NT2/D1 (cell line): ENCODE data around the gene KIF19.

Source experiments
- DNase-seq: peaks from one replicate; pipeline ENCODE4 v3.0.0-alpha.2; 2011; ENCODE audit warnings: low read depth, low spot score
- H3K27me3 ChIP-seq: 2 replicates; pipeline ENCODE4 v1.6.0; 2011; ENCODE audit warnings: mild to moderate bottlenecking; ENCODE audit not compliant: insufficient read length, insufficient read depth
- H3K36me3 ChIP-seq: 2 replicates; pipeline ENCODE4 v1.6.1; 2011; ENCODE audit warnings: mild to moderate bottlenecking, low read length, mixed read lengths; ENCODE audit not compliant: insufficient read depth, insufficient read length
- H3K4me1 ChIP-seq: 2 replicates; pipeline ENCODE4 v1.5.1; 2011; ENCODE audit not compliant: insufficient read depth, insufficient read length
- H3K4me3 ChIP-seq: 2 replicates; pipeline ENCODE4 v1.5.1; 2011; ENCODE audit warnings: low read depth; ENCODE audit not compliant: insufficient read length
- H3K9ac ChIP-seq: 2 replicates; pipeline ENCODE4 v1.6.0; 2011; ENCODE audit warnings: low read depth; ENCODE audit not compliant: insufficient read length
- H3K9me3 ChIP-seq: 2 replicates; pipeline ENCODE4 v1.5.1; 2011; ENCODE audit warnings: mild to moderate bottlenecking, low read length; ENCODE audit not compliant: insufficient read depth
- SUZ12 ChIP-seq: IDR thresholded peaks from 2 replicates; pipeline ENCODE4 v1.6.1; 2011; ENCODE audit not compliant: insufficient read length, insufficient read depth; ENCODE audit errors: extremely low read depth
- YY1 ChIP-seq: IDR thresholded peaks from 2 replicates; pipeline ENCODE4 v1.6.1; 2011; ENCODE audit not compliant: insufficient read length, insufficient read depth
- ZNF274 ChIP-seq: IDR thresholded peaks from 2 replicates; pipeline ENCODE4 v1.6.1; 2011; ENCODE audit warnings: mild to moderate bottlenecking, low read depth, low read length

Gene KIF19

DNA sequence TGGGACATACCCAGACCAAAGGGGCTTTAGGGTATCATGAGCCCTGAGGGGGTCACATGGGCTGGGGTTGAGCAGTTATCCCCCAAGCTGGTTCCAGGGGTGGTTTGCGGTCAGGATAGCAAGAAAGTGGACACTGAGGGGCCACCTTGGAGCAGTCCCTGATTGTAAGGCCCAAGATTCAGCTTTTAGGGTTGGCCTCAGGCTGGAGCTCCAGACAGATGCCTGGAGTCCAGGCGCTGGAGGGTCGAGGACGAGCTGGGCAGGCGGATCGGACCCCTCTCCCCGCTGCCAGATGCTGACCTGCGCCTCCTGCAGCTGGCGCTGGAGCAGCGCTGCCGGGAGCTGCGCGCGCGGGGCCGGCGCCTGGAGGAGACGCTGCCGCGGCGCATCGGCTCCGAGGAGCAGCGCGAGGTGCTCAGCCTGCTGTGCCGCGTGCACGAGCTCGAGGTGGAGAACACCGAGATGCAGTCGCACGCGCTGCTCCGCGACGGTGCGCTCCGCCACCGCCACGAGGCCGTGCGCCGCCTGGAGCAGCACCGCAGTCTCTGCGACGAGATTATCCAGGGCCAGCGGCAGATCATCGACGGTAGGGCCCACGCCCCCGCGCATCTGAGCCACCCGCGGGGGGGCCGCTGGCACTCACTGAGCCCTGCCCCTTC is 25.7 kb downstream of the KIF19 start:
- peak overlapping the region; percentile 33 for H3K4me3 ChIP-seq
- H3K4me1 ChIP-seq: peaks cover 8% of the 10 kb centered on the region
- H3K9ac ChIP-seq: peak overlapping the region; percentile 51
- peak; percentile 30 for DNase-seq
- peaks cover 80% of the 10 kb centered on the region for H3K27me3 ChIP-seq
- no peaks in the 10 kb centered on the region for H3K36me3 ChIP-seq
- peak; percentile 78 for TF ChIP-seq SUZ12
- TF ChIP-seq YY1: no peak
- H3K9me3 ChIP-seq: no peaks in the 10 kb centered on the region

DNA sequence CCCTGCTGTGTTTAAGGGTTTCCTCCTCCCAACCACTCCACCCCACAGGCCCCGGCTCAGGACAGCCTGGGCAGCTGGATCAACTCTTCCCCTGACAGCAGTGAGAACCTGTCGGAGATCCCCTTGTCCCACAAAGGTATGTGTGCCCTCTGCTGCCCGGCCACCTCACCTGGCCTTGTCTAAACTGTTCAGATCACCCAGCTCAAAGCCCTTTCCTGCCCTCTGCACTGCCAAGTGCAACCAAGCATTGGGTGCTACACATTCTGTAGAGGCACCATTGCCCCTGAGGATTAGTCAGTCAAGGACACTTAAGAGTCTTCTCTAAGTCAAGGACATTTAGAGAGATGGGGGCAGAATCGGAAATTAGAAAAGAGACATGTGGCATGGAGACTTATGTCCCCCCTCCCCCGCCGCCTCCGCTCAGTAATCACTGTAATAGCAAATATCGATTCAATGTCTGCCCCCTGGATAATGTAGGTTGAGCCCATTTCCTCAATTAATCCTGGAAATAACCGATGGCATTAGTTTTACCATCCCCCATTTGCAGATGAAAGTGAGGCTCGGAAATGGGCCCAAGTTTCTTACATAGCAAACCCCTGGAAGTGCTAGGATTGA is 27.5 kb downstream of the KIF19 start:
- Histone ChIP-seq H3K9me3 (peaks cover 1% of the 10 kb centered on the region; the same call in 1 of the 2 replicates), H3K27me3 (peaks cover 95% of the 10 kb centered on the region), H3K4me1 (peaks cover 13% of the 10 kb centered on the region), H3K9ac (no peak overlapping the region), H3K4me3 (no peak overlapping the region), H3K36me3 (no peaks in the 10 kb centered on the region)
- DNase-seq: no peak
- TF ChIP-seq ZNF274 (no peak), YY1 (no peak), SUZ12 (no peak)

DNA sequence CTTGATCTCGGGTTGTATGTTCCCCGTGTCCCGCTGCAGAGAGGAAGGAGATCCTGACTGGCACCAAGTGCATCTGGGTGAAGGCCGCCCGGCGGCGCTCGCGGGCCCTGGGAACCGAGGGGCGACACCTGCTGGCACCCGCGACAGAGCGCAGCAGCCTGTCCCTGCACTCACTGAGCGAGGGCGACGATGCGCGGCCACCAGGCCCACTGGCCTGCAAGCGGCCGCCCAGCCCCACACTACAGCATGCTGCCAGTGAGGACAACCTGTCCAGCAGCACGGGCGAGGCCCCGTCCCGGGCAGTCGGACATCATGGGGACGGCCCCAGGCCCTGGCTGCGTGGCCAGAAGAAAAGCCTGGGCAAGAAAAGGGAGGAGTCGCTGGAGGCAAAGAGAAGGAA is 28.1 kb downstream of the KIF19 start:
- Histone ChIP-seq H3K27me3 (peaks cover 93% of the 10 kb centered on the region), H3K36me3 (no peaks in the 10 kb centered on the region), H3K4me1 (peaks cover 13% of the 10 kb centered on the region), H3K9ac (no peak overlapping the region), H3K9me3 (peaks cover 4% of the 10 kb centered on the region; the same call in 1 of the 2 replicates), H3K4me3 (no peak overlapping the region)
- DNase-seq: peak; percentile 30
- TF ChIP-seq ZNF274 (no peak), YY1 (no peak), SUZ12 (no peak)

DNA sequence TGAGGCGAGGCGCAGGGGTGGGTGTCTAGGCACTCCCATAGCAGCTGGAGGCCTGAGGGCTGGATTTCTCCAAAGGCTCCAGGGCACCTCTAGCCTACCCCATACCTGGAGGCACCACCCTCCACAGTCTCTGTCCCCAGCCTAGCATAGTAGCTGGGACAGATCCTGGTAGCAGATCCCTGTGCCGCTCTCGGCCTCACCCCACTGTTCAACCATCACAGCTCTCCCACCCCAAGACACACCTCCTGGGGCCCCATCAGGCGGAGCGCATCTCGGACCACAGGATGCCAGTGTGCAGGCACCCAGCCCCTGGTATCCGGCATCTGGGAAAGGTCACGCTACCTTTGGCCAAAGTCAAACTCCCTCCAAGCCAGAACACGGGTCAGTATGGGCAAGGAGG is 28.5 kb downstream of the KIF19 start:
- TF ChIP-seq SUZ12: no peak
- no peak for TF ChIP-seq YY1
- TF ChIP-seq ZNF274: no peak
- peaks cover 89% of the 10 kb centered on the region for H3K27me3 ChIP-seq
- H3K9me3 ChIP-seq: peaks cover 4% of the 10 kb centered on the region; the same call in 1 of the 2 replicates

DNA sequence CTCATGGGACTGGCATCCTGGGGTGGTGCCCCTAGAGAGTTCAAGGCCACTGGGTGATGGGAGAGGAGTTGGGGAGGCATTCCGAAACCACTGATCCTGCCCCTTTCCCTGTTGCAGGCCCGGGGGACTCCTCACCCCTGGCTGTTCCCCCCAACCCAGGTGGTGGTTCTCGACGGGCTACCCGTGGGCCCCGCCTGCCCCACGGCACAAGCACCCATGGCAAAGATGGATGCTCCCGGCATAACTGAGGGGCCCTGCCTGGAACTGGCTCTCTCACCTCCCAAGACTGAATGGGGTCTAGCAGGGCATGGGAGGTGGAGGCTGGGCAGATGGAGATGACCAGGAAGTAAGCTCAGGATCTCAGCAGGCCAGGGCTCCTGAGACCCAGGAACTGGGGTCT is 29.0 kb downstream of the KIF19 start:
- Histone ChIP-seq H3K27me3 (peaks cover 87% of the 10 kb centered on the region), H3K4me1 (peaks cover 16% of the 10 kb centered on the region), H3K36me3 (no peaks in the 10 kb centered on the region), H3K9ac (no peak overlapping the region), H3K9me3 (peaks cover 4% of the 10 kb centered on the region; the same call in 1 of the 2 replicates), H3K4me3 (no peak overlapping the region)
- TF ChIP-seq SUZ12 (no peak), YY1 (no peak), ZNF274 (no peak)
- no peak for DNase-seq

More for the DNA sequence above, 28.5 kb downstream of the KIF19 start:
- peaks cover 13% of the 10 kb centered on the region for H3K4me1 ChIP-seq
- no peaks in the 10 kb centered on the region for H3K36me3 ChIP-seq
- no peak overlapping the region for H3K9ac ChIP-seq
- no peak for DNase-seq
- H3K4me3 ChIP-seq: no peak overlapping the region

DNA sequence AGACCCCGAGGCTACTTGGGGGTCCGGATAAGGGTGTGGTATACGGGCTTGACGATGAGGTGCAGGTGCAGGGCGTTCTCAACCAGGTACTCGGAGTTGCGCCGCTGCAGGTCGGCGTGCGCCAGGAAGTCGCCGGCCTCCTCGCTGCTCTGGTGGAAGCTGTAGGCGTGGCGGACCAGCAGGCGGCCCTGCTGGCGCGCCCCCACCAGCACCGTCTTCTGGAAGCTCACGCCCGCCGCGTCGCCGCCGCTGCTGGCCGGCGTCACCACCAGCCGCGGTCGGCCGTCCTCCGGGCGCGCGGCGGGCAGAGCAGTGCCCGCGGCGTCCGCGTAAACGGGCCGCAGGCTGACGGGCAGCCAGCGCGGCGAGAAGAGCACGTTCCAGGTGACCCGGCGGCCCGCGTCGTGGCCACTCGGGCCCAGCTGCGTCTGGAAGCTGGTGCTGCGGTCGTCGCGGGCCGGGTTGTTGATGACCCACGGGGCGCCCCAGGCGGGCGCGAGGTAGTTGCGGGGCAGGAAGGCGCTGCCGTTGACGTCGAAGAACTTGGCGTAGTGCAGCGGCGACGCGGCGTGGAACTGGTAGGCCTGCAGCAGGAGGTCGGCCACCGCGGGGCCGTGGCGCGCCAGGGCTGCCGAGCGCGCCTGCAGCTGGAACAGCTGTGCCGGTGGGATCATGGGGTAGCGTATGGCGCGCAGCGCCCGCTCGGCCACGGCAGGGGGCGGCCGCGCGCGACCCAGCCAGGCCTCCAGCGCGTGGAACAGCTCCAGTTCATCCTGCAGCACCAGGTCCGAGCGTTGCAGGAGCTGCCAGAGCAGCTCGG is 30.8 kb downstream of the KIF19 start:
- H3K4me1 ChIP-seq: peaks cover 27% of the 10 kb centered on the region
- H3K36me3 ChIP-seq: no peaks in the 10 kb centered on the region
- H3K9ac ChIP-seq: peak overlapping the region; percentile 57
- H3K27me3 ChIP-seq: peaks cover 69% of the 10 kb centered on the region
- peak overlapping the region; percentile 43 for H3K4me3 ChIP-seq
- H3K9me3 ChIP-seq: peaks cover 4% of the 10 kb centered on the region; the same call in 1 of the 2 replicates
- no peak for DNase-seq
- TF ChIP-seq SUZ12 (no peak), YY1 (no peak), ZNF274 (no peak)

DNA sequence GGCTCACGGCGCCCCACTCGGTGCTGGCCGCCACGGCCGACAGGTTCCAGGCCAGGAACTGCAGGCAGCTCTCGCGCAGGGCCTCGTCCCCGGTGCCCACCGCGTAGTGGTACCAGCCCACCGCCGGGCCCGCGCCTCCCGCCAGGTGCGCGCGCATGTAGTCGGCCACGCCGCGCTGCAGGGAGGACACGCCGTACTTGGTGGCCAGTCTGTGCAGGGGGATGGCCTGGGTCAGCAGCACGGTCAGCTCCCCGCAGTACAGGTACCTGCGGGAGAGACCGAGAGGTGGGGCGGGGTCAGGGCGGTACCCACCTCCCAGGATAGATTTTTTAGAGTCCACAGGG is 31.4 kb downstream of the KIF19 start:
- DNase-seq: no peak
- no peak for TF ChIP-seq YY1
- no peak for TF ChIP-seq SUZ12
- TF ChIP-seq ZNF274: no peak
- no peaks in the 10 kb centered on the region for H3K36me3 ChIP-seq
- H3K4me1 ChIP-seq: peaks cover 28% of the 10 kb centered on the region
- H3K9ac ChIP-seq: peak overlapping the region; percentile 57
- H3K27me3 ChIP-seq: peaks cover 64% of the 10 kb centered on the region
- H3K9me3 ChIP-seq: peaks cover 4% of the 10 kb centered on the region; the same call in 1 of the 2 replicates
- no peak overlapping the region for H3K4me3 ChIP-seq
